Activated naive CD8-positive, alpha-beta T cell treated with anti-CD3 and anti-CD28 coated beads, Interleukin-2, amount 50 U/mL, for 24 hours (primary cell): ENCODE measurements around the gene CHST6.
"Not testable (repeated sequence)": the region's sequence is repeated elsewhere in the genome, so short reads cannot be mapped to it uniquely, and the experiment has no call there.

Source experiments
- ATAC-seq: fragments of 150-1000 bp; cut with Tn5 transposase; one replicate; pipeline ENCODE4 v1.10.0; 2021
- DNase-seq: peaks from one replicate; pipeline ENCODE4 v3.0.0; 2021
- H3K27ac Mint-ChIP-seq: one replicate; pipeline ENCODE4 v1.8.0; 2021; ENCODE audit warnings: mild to moderate bottlenecking, mixed read lengths
- H3K27me3 Mint-ChIP-seq: one replicate; pipeline ENCODE4 v1.8.0; 2021; ENCODE audit warnings: mixed read lengths
- H3K36me3 Mint-ChIP-seq: one replicate; pipeline ENCODE4 v1.8.0; 2021; ENCODE audit warnings: low read depth, mixed read lengths
- H3K4me1 Mint-ChIP-seq: one replicate; pipeline ENCODE4 v1.8.0; 2021; ENCODE audit warnings: mixed read lengths
- H3K4me3 Mint-ChIP-seq: one replicate; pipeline ENCODE4 v1.8.0; 2021; ENCODE audit warnings: mild to moderate bottlenecking, moderate library complexity, mixed read lengths
- H3K9me3 Mint-ChIP-seq: one replicate; pipeline ENCODE4 v1.8.0; 2021; ENCODE audit warnings: mixed read lengths

The CHST6 gene

GRCh38 chr16:75472908-75473877 is 22.0 kb downstream of the CHST6 start:
- Mint-ChIP-seq H3K9me3 (no peaks in the 10 kb centered on the region), H3K4me1 (no peaks in the 10 kb centered on the region), H3K36me3 (no peaks in the 10 kb centered on the region), H3K27ac (no peak overlapping the region), H3K4me3 (no peak overlapping the region), H3K27me3 (peaks cover 2% of the 10 kb centered on the region)
- ATAC-seq (no peak), DNase-seq (no peak)

- Mint-ChIP-seq H3K4me3 (no peak overlapping the region), H3K27ac (no peak overlapping the region), H3K36me3 (no peaks in the 10 kb centered on the region), H3K27me3 (no peaks in the 10 kb centered on the region), H3K4me1 (peaks cover 2% of the 10 kb centered on the region), H3K9me3 (no peaks in the 10 kb centered on the region)
- peak; percentile 26 for DNase-seq
- peak; percentile 65 for ATAC-seq
Observed at GRCh38 chr16:75471723-75472633, 23.3 kb downstream of the CHST6 start.

- H3K27ac Mint-ChIP-seq, result no peak overlapping the region
- ATAC-seq (no peak), DNase-seq (no peak)
- H3K4me3 Mint-ChIP-seq, result no peak overlapping the region
- H3K4me1 Mint-ChIP-seq, result peaks cover 37% of the 10 kb centered on the region
- no peaks in the 10 kb centered on the region for H3K27me3 Mint-ChIP-seq
- H3K36me3 Mint-ChIP-seq, result peaks cover 4% of the 10 kb centered on the region
- H3K9me3 Mint-ChIP-seq, result no peaks in the 10 kb centered on the region
Observed at GRCh38 chr16:75466760-75467159, 28.5 kb downstream of the CHST6 start.

- no peaks in the 10 kb centered on the region for H3K9me3 Mint-ChIP-seq
- peak within 1 kb of the TSS; percentile 89 for H3K4me3 Mint-ChIP-seq
- DNase-seq, result peak; percentile 100
Observed at GRCh38 chr16:75464122-75464918, 30.9 kb downstream of the CHST6 start, which contains the start of gene TMEM170A. TMEM170A (minus strand) TSS chr16:75464689; CDS start chr16:75464600, 89 bp downstream.

GRCh38 chr16:75463389-75464121 is 31.7 kb downstream of the CHST6 start:
- H3K4me3 Mint-ChIP-seq, result peak overlapping the region; percentile 89
- peaks cover 58% of the 10 kb centered on the region for H3K4me1 Mint-ChIP-seq
- H3K36me3 Mint-ChIP-seq, result peaks cover 14% of the 10 kb centered on the region
- DNase-seq, H3K9me3 Mint-ChIP-seq, H3K27me3 Mint-ChIP-seq: not testable (repeated sequence)
- peak overlapping the region; percentile 89 for H3K27ac Mint-ChIP-seq
- peak; percentile 1 for ATAC-seq

More at GRCh38 chr16:75464122-75464918, 30.9 kb downstream of the CHST6 start, which contains the start of gene TMEM170A:
- peak; percentile 96 for ATAC-seq
- peaks cover 14% of the 10 kb centered on the region for H3K36me3 Mint-ChIP-seq
- peak within 1 kb of the TSS; percentile 89 for H3K27ac Mint-ChIP-seq
- no peaks in the 10 kb centered on the region for H3K27me3 Mint-ChIP-seq
- peaks cover 56% of the 10 kb centered on the region for H3K4me1 Mint-ChIP-seq

- peaks cover 64% of the 10 kb centered on the region for H3K4me1 Mint-ChIP-seq
- no peak for DNase-seq
- H3K9me3 Mint-ChIP-seq, result no peaks in the 10 kb centered on the region
- no peaks in the 10 kb centered on the region for H3K27me3 Mint-ChIP-seq
- H3K36me3 Mint-ChIP-seq, result peaks cover 17% of the 10 kb centered on the region
- H3K27ac Mint-ChIP-seq, result peak overlapping the region; percentile 89
- H3K4me3 Mint-ChIP-seq, result peak overlapping the region; percentile 89
- ATAC-seq, result peak; percentile 25
Observed at GRCh38 chr16:75462806-75463205, 32.4 kb downstream of the CHST6 start.

- no peak for DNase-seq
- Mint-ChIP-seq H3K36me3 (peaks cover 17% of the 10 kb centered on the region), H3K4me3 (no peak overlapping the region), H3K4me1 (peaks cover 65% of the 10 kb centered on the region), H3K9me3 (no peaks in the 10 kb centered on the region), H3K27ac (no peak overlapping the region), H3K27me3 (no peaks in the 10 kb centered on the region)
- no peak for ATAC-seq
Observed at GRCh38 chr16:75461575-75461974, 33.7 kb downstream of the CHST6 start.

GRCh38 chr16:75460446-75460845 is 34.8 kb downstream of the CHST6 start:
- H3K9me3 Mint-ChIP-seq, result no peaks in the 10 kb centered on the region
- no peaks in the 10 kb centered on the region for H3K27me3 Mint-ChIP-seq
- H3K27ac Mint-ChIP-seq, result no peak overlapping the region
- H3K4me1 Mint-ChIP-seq, result peaks cover 65% of the 10 kb centered on the region
- H3K4me3 Mint-ChIP-seq, result no peak overlapping the region
- H3K36me3 Mint-ChIP-seq, result peaks cover 17% of the 10 kb centered on the region
- ATAC-seq (no peak), DNase-seq (no peak)

GRCh38 chr16:75459691-75460090 is 35.5 kb downstream of the CHST6 start:
- H3K4me1 Mint-ChIP-seq, result peaks cover 60% of the 10 kb centered on the region
- no peaks in the 10 kb centered on the region for H3K9me3 Mint-ChIP-seq
- no peak for ATAC-seq
- H3K27ac Mint-ChIP-seq, result no peak overlapping the region
- no peaks in the 10 kb centered on the region for H3K27me3 Mint-ChIP-seq
- no peak overlapping the region for H3K4me3 Mint-ChIP-seq
- no peak for DNase-seq
- H3K36me3 Mint-ChIP-seq, result peaks cover 17% of the 10 kb centered on the region

GRCh38 chr16:75458439-75458838 is 36.8 kb downstream of the CHST6 start:
- no peak overlapping the region for H3K4me3 Mint-ChIP-seq
- peaks cover 64% of the 10 kb centered on the region for H3K4me1 Mint-ChIP-seq
- ATAC-seq, result no peak
- H3K27ac Mint-ChIP-seq, result no peak overlapping the region
- no peaks in the 10 kb centered on the region for H3K9me3 Mint-ChIP-seq
- H3K36me3 Mint-ChIP-seq, result peaks cover 17% of the 10 kb centered on the region
- H3K27me3 Mint-ChIP-seq, result no peaks in the 10 kb centered on the region
- DNase-seq, result no peak

GRCh38 chr16:75458029-75458428 is 37.2 kb downstream of the CHST6 start:
- H3K36me3 Mint-ChIP-seq, result peaks cover 17% of the 10 kb centered on the region
- no peaks in the 10 kb centered on the region for H3K27me3 Mint-ChIP-seq
- H3K4me3 Mint-ChIP-seq, result no peak overlapping the region
- H3K27ac Mint-ChIP-seq, result no peak overlapping the region
- H3K9me3 Mint-ChIP-seq, result no peaks in the 10 kb centered on the region
- no peak for ATAC-seq
- peaks cover 62% of the 10 kb centered on the region for H3K4me1 Mint-ChIP-seq
- DNase-seq, result no peak

GRCh38 chr16:75457485-75458021 is 37.7 kb downstream of the CHST6 start:
- peaks cover 57% of the 10 kb centered on the region for H3K4me1 Mint-ChIP-seq
- no peaks in the 10 kb centered on the region for H3K9me3 Mint-ChIP-seq
- H3K36me3 Mint-ChIP-seq, result peaks cover 14% of the 10 kb centered on the region
- no peak overlapping the region for H3K27ac Mint-ChIP-seq
- DNase-seq, result no peak
- no peak overlapping the region for H3K4me3 Mint-ChIP-seq
- no peak for ATAC-seq
- H3K27me3 Mint-ChIP-seq, result no peaks in the 10 kb centered on the region

GRCh38 chr16:75456971-75457370 is 38.3 kb downstream of the CHST6 start:
- ATAC-seq (no peak), DNase-seq (no peak)
- peaks cover 52% of the 10 kb centered on the region for H3K4me1 Mint-ChIP-seq
- no peak overlapping the region for H3K4me3 Mint-ChIP-seq
- peaks cover 12% of the 10 kb centered on the region for H3K36me3 Mint-ChIP-seq
- H3K27ac Mint-ChIP-seq, result peak overlapping the region; percentile 56
- H3K9me3 Mint-ChIP-seq, result no peaks in the 10 kb centered on the region
- no peaks in the 10 kb centered on the region for H3K27me3 Mint-ChIP-seq
